Body of pancreas (tissue), 4 donors: Measurements from ENCODE around the gene PTPRN2.

Experiments used
- POLR2A ChIP-seq, 3 donors: fragments of 450-650 bp; IDR thresholded peaks; one replicate each; pipeline ENCODE4 v1.6.1; 2016; ENCODE audit warnings: antibody characterized with exemption in 3 of 3, mild to moderate bottlenecking in 2 of 3
- TF ChIP-seq, protein P1 (sequence below), 7 experiments: fragments of 450-650 bp in 4 of 7; fragments of 200-600 bp in 3 of 7; sonication (generic) in 3 of 7; IDR thresholded peaks; one replicate each; pipeline ENCODE4 v1.5.1; 2016 to 2019; ENCODE audit warnings: antibody characterized with exemption in 7 of 7

DNA sequence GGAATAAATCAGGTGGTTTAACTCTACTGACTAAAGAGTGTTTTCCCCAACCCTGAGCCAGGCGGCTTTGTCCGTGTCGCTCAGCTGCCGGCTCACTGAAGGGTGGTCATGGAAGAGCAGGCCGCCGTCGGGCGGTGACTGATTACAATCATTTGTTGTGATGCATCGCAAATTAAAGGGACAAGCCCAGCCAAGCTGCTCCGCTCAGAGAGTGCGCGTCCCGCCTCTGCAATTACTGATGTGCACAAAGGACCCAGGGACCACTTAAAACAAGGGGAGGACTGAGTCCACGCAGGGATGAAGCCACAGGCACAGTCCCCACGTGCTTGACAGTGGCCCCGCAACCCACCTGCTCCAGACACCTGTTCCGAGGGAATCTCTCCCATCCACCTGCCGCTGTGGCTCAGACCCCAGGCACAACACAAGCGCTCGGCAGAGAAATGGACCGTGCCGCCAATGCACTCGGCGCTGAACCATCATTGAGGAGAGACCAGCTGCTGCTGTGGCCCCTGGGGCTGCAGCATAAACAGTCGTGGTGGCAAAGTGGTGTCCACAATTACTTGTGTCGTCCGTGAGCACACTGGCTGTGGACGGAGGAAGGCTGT is 526.5 kb downstream of the PTPRN2 start:
- no peak for TF ChIP-seq POLR2A (IDR thresholded peaks at IDR 0.05)
- TF ChIP-seq, protein P1, sequence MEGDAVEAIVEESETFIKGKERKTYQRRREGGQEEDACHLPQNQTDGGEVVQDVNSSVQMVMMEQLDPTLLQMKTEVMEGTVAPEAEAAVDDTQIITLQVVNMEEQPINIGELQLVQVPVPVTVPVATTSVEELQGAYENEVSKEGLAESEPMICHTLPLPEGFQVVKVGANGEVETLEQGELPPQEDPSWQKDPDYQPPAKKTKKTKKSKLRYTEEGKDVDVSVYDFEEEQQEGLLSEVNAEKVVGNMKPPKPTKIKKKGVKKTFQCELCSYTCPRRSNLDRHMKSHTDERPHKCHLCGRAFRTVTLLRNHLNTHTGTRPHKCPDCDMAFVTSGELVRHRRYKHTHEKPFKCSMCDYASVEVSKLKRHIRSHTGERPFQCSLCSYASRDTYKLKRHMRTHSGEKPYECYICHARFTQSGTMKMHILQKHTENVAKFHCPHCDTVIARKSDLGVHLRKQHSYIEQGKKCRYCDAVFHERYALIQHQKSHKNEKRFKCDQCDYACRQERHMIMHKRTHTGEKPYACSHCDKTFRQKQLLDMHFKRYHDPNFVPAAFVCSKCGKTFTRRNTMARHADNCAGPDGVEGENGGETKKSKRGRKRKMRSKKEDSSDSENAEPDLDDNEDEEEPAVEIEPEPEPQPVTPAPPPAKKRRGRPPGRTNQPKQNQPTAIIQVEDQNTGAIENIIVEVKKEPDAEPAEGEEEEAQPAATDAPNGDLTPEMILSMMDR (IDR thresholded peaks at IDR 0.05), result no peak
